WTC11 (cell line): Measurements from ENCODE around the gene FRYL. TPM values are rescaled to one million over a fixed set of nuclear protein-coding genes. Genes with fewer than 3 reads are reported as not detected.
"Not testable (repeated sequence)": the region's sequence is repeated elsewhere in the genome, so short reads cannot be mapped to it uniquely, and the experiment has no call there.

Experiments used
- ATAC-seq: fragments of 200-7000 bp; cut with Tn5 transposase; 2 replicates; pipeline ENCODE4 v1.10.0; 2021; ENCODE audit warnings: mild to moderate bottlenecking, moderate library complexity
- CTCF ChIA-PET: fragments of 300-600 bp; sonication (Branson Sonifier 250); formaldehyde crosslinking; loops from one replicate; lab custom pipeline; 2021; ENCODE audit warnings: antibody characterized with exemption; lab: Charles Lee
- POLR2A ChIA-PET: fragments of 350-600 bp; sonication (Branson Sonifier 250); formaldehyde crosslinking; loops from one replicate; lab custom pipeline; 2021; ENCODE audit warnings: antibody characterized with exemption; lab: Charles Lee
- DNase-seq: peaks from one replicate; pipeline ENCODE4 v3.0.0; 2021; ENCODE audit warnings: low spot score
- H3K27ac Mint-ChIP-seq: 2 replicates; pipeline ENCODE4 v1.8.0; 2021; ENCODE audit warnings: mixed read lengths
- H3K27me3 Mint-ChIP-seq: 2 replicates; pipeline ENCODE4 v1.8.0; 2021; ENCODE audit warnings: low read depth, mild to moderate bottlenecking, moderate library complexity, mixed read lengths
- H3K36me3 Mint-ChIP-seq: 2 replicates; pipeline ENCODE4 v1.8.0; 2021; ENCODE audit warnings: mixed read lengths
- H3K4me1 Mint-ChIP-seq: 2 replicates; pipeline ENCODE4 v1.8.0; 2022; ENCODE audit warnings: mixed read lengths
- H3K4me3 Mint-ChIP-seq: 2 replicates; pipeline ENCODE4 v1.8.0; 2021; ENCODE audit warnings: mild to moderate bottlenecking, moderate library complexity, mixed read lengths
- H3K9me3 Mint-ChIP-seq: 2 replicates; pipeline ENCODE4 v1.8.0; 2021; ENCODE audit warnings: mixed read lengths
- ETV6 ChIP-seq: sonication (generic); formaldehyde crosslinking; IDR thresholded peaks from 2 replicates; pipeline ENCODE4 v1.8.1; 2022; ENCODE audit warnings: mild to moderate bottlenecking, missing genetic modification reagents
- GABPB1 ChIP-seq: sonication (generic); formaldehyde crosslinking; IDR thresholded peaks from 2 replicates; pipeline ENCODE4 v1.8.1; 2023; ENCODE audit warnings: mild to moderate bottlenecking, missing genetic modification reagents
- GRHL2 ChIP-seq: fragments of 250-450 bp; sonication (Bioruptor Pico); IDR thresholded peaks from 2 replicates; pipeline ENCODE4 v1.8.0; 2022; ENCODE audit warnings: mild to moderate bottlenecking, moderate library complexity; ENCODE audit not compliant: insufficient replicate concordance, severe bottlenecking
- HMGXB4 ChIP-seq: sonication (generic); formaldehyde crosslinking; IDR thresholded peaks from 2 replicates; pipeline ENCODE4 v1.8.1; 2023; ENCODE audit warnings: mild to moderate bottlenecking, moderate library complexity, missing genetic modification reagents
- JUN ChIP-seq: sonication (generic); formaldehyde crosslinking; IDR thresholded peaks from 2 replicates; pipeline ENCODE4 v1.8.0; 2023; ENCODE audit warnings: mild to moderate bottlenecking, missing genetic modification reagents
- KAT7 ChIP-seq: sonication (generic); formaldehyde crosslinking; IDR thresholded peaks from 2 replicates; pipeline ENCODE4 v1.8.1; 2023; ENCODE audit warnings: missing genetic modification reagents, mild to moderate bottlenecking, borderline replicate concordance
- MXD4 ChIP-seq: fragments of 250-450 bp; sonication (Bioruptor Pico); IDR thresholded peaks from 2 replicates; pipeline ENCODE4 v1.8.0; 2021; ENCODE audit warnings: mild to moderate bottlenecking, moderate library complexity, borderline replicate concordance
- MYBL2 ChIP-seq: sonication (generic); formaldehyde crosslinking; IDR thresholded peaks from 2 replicates; pipeline ENCODE4 v1.8.1; 2023; ENCODE audit warnings: mild to moderate bottlenecking, moderate library complexity, missing genetic modification reagents
- NR1H2 ChIP-seq: sonication (generic); formaldehyde crosslinking; IDR thresholded peaks from 2 replicates; pipeline ENCODE4 v1.9.0; 2021; ENCODE audit warnings: mild to moderate bottlenecking, moderate library complexity, missing genetic modification reagents
- NR2C2 ChIP-seq: sonication (generic); formaldehyde crosslinking; IDR thresholded peaks from 2 replicates; pipeline ENCODE4 v1.8.0; 2022; ENCODE audit warnings: mild to moderate bottlenecking, missing genetic modification reagents
- RORB ChIP-seq: fragments of 250-450 bp; sonication (Bioruptor Pico); IDR thresholded peaks from 2 replicates; pipeline ENCODE4 v1.9.0; 2021; ENCODE audit warnings: mild to moderate bottlenecking
- ZBTB43 ChIP-seq: sonication (generic); formaldehyde crosslinking; IDR thresholded peaks from 2 replicates; pipeline ENCODE4 v1.8.1; 2023; ENCODE audit warnings: mild to moderate bottlenecking, missing genetic modification reagents
- ZNF232 ChIP-seq: sonication (generic); formaldehyde crosslinking; IDR thresholded peaks from 2 replicates; pipeline ENCODE4 v1.8.0; 2022; ENCODE audit warnings: mild to moderate bottlenecking, missing genetic modification reagents
- ZNF263 ChIP-seq: sonication (generic); formaldehyde crosslinking; IDR thresholded peaks from 2 replicates; pipeline ENCODE4 v1.8.1; 2022; ENCODE audit warnings: low read depth, mild to moderate bottlenecking, moderate library complexity, missing genetic modification reagents
- ZNF281 ChIP-seq: sonication (generic); formaldehyde crosslinking; IDR thresholded peaks from 2 replicates; pipeline ENCODE4 v1.8.0; 2023; ENCODE audit warnings: mild to moderate bottlenecking, missing genetic modification reagents
- ZNF425 ChIP-seq: fragments of 250-450 bp; sonication (Bioruptor Pico); conservative IDR thresholded peaks from 2 replicates; pipeline ENCODE4 v1.9.0; 2021; ENCODE audit warnings: mild to moderate bottlenecking
- total RNA-seq: library from RNA; stranded (reverse); gene quantifications from 3 replicates; pipeline ENCODE4 v1.2.3, GENCODE V29; 2021

FRYL gene
- total RNA-seq, 1 experiment from 2014 or later, result 38.7 TPM

GRCh38 chr4:48467442-48467841 lies 312.6 kb downstream of the FRYL start (continued):
- TF ChIP-seq ZNF263 (CRISPR knock-in tag), result no peak

- DNase-seq, result no peak
- CTCF ChIA-PET, result interaction anchor here (1.0 kb wide), 1 partner anchor 483 kb away, joined by 3 read pairs; no protein-coding TSS in a partner anchor
- Mint-ChIP-seq H3K27me3 (no peaks in the 10 kb centered on the region), H3K36me3 (no peaks in the 10 kb centered on the region), H3K4me3 (no peak overlapping the region), H3K27ac (no peak overlapping the region), H3K4me1 (no peaks in the 10 kb centered on the region), H3K9me3 (peaks cover under 1% of the 10 kb centered on the region)
- POLR2A ChIA-PET, result no interaction called here
- ATAC-seq, result no peak
- no peak for TF ChIP-seq MYBL2 (CRISPR knock-in tag)
- no peak for TF ChIP-seq ZNF281
- no peak for TF ChIP-seq HMGXB4
- no peak for TF ChIP-seq MXD4 (CRISPR knock-in tag)
- TF ChIP-seq, all 79 proteins: peak for 0
Observed at GRCh38 chr4:48462363-48462762, 317.7 kb downstream of the FRYL start.

- Mint-ChIP-seq H3K4me1 (no peaks in the 10 kb centered on the region), H3K27ac (no peak overlapping the region), H3K27me3 (0 out of 2 replicates have a peak, but pooled peaks cover 3% of the 10 kb centered on the region), H3K9me3 (peaks cover 5% of the 10 kb centered on the region), H3K4me3 (no peak overlapping the region), H3K36me3 (no peaks in the 10 kb centered on the region)
- ChIA-PET POLR2A (no interaction called here), CTCF (no interaction called here)
- TF ChIP-seq NR1H2 (CRISPR knock-in tag), result no peak
- no peak for TF ChIP-seq JUN
- TF ChIP-seq GABPB1 (CRISPR knock-in tag), result no peak
- ATAC-seq, result no peak
- no peak for DNase-seq
Observed at GRCh38 chr4:48461000-48461399, 319.1 kb downstream of the FRYL start.

GRCh38 chr4:48454591-48454990 lies 325.5 kb downstream of the FRYL start:
- Mint-ChIP-seq H3K4me3 (no peak overlapping the region), H3K9me3 (peaks cover 12% of the 10 kb centered on the region), H3K36me3 (no peaks in the 10 kb centered on the region), H3K4me1 (no peaks in the 10 kb centered on the region), H3K27me3 (0 out of 2 replicates have a peak, but pooled peaks cover 3% of the 10 kb centered on the region), H3K27ac (no peak overlapping the region)
- no peak for TF ChIP-seq ZBTB43 (CRISPR knock-in tag)
- TF ChIP-seq NR2C2, result no peak
- no peak for TF ChIP-seq GRHL2 (CRISPR knock-in tag)
- TF ChIP-seq KAT7 (CRISPR knock-in tag), result no peak
- no peak for TF ChIP-seq ZNF425
- no peak for TF ChIP-seq RORB (CRISPR knock-in tag)
- no peak for TF ChIP-seq ETV6
- no peak for TF ChIP-seq ZNF263 (CRISPR knock-in tag)
- no peak for TF ChIP-seq ZNF232 (CRISPR knock-in tag)
- ChIA-PET POLR2A (interaction anchor here (0.6 kb wide), 1 partner anchor 227 kb away, joined by 3 read pairs; no protein-coding TSS in a partner anchor), CTCF (no interaction called here)
- ATAC-seq (no peak), DNase-seq (no peak)

- H3K4me1 Mint-ChIP-seq, POLR2A ChIA-PET, H3K27me3 Mint-ChIP-seq, H3K4me3 Mint-ChIP-seq, DNase-seq, ATAC-seq, H3K9me3 Mint-ChIP-seq, H3K36me3 Mint-ChIP-seq, CTCF ChIA-PET, H3K27ac Mint-ChIP-seq: not testable (repeated sequence)
Observed at GRCh38 chr4:48451656-48452055, 328.4 kb downstream of the FRYL start.
